Kidney epithelial cell (primary cell): ENCODE results near the gene APOL4. TPM values are rescaled to one million over a fixed set of nuclear protein-coding genes. Genes with fewer than 3 reads are reported as not detected.
"Not testable (repeated sequence)": the region's sequence is repeated elsewhere in the genome, so short reads cannot be mapped to it uniquely, and the experiment has no call there.

Experiments used
- DNase-seq: peaks from one replicate; pipeline ENCODE4 v3.0.0-alpha.2; 2010; ENCODE audit warnings: low read depth
- H3K27me3 ChIP-seq: 2 replicates; pipeline ENCODE4 v1.6.0; 2011; ENCODE audit warnings: low read length; ENCODE audit not compliant: control insufficient read depth, insufficient read depth
- H3K36me3 ChIP-seq: 2 replicates; pipeline ENCODE4 v1.5.1; 2011; ENCODE audit warnings: low read length; ENCODE audit not compliant: control insufficient read depth, insufficient read depth
- H3K4me3 ChIP-seq: 2 replicates; pipeline ENCODE4 v1.5.1; 2011; ENCODE audit warnings: low read depth, mild to moderate bottlenecking, control low read depth, low read length
- total RNA-seq: library from RNA; depleted of rRNA; stranded (reverse); fragments of >200 nt; gene quantifications from 2 replicates; pipeline ENCODE4 v1.2.3, GENCODE V29; 2015
- TF ChIP-seq, protein P1 (sequence below): IDR thresholded peaks from 2 replicates; pipeline ENCODE4 v1.5.1; 2011; ENCODE audit warnings: mild to moderate bottlenecking, moderate library complexity, low read length, control low read depth, inconsistent platforms; ENCODE audit not compliant: insufficient read depth, poor library complexity, severe bottlenecking

APOL4 gene
- total RNA-seq, 1 donor from 2014 or later: not detected

GRCh38 chr22:36165141-36165540 lies 36.5 kb downstream of the APOL4 start:
- TF ChIP-seq, protein P1, sequence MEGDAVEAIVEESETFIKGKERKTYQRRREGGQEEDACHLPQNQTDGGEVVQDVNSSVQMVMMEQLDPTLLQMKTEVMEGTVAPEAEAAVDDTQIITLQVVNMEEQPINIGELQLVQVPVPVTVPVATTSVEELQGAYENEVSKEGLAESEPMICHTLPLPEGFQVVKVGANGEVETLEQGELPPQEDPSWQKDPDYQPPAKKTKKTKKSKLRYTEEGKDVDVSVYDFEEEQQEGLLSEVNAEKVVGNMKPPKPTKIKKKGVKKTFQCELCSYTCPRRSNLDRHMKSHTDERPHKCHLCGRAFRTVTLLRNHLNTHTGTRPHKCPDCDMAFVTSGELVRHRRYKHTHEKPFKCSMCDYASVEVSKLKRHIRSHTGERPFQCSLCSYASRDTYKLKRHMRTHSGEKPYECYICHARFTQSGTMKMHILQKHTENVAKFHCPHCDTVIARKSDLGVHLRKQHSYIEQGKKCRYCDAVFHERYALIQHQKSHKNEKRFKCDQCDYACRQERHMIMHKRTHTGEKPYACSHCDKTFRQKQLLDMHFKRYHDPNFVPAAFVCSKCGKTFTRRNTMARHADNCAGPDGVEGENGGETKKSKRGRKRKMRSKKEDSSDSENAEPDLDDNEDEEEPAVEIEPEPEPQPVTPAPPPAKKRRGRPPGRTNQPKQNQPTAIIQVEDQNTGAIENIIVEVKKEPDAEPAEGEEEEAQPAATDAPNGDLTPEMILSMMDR: no peak
- DNase-seq: no peak
- H3K27me3 ChIP-seq: no peaks in the 10 kb centered on the region
- H3K4me3 ChIP-seq: no peak overlapping the region
- no peaks in the 10 kb centered on the region for H3K36me3 ChIP-seq

GRCh38 chr22:36164621-36165020 lies 37.0 kb downstream of the APOL4 start:
- Histone ChIP-seq H3K4me3 (no peak overlapping the region), H3K36me3 (no peaks in the 10 kb centered on the region), H3K27me3 (no peaks in the 10 kb centered on the region)
- TF ChIP-seq, protein P1: no peak
- no peak for DNase-seq

DNA sequence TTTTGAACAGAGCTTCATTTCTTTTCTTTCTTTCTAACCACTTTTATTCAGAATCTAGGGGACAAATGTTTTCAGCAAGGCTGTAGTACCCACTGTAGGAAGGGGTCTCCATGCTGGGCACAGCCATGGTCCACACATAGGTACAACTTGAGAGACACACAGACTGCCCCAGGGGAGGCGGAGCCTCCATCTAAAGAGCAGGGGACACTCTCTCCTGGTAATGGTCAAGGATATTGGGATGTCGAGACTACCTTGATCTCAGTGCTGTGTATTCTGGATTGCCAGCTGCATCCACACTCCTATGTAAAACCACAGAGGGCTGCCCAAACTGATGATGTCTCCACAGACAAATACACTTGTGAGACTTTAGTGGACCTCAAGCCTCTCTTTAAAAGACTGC lies 38.1 kb downstream of the APOL4 start:
- no peaks in the 10 kb centered on the region for H3K36me3 ChIP-seq
- TF ChIP-seq, protein P1: no peak
- no peak overlapping the region for H3K4me3 ChIP-seq
- no peaks in the 10 kb centered on the region for H3K27me3 ChIP-seq
- DNase-seq: no peak

- Histone ChIP-seq H3K27me3 (no peaks in the 10 kb centered on the region), H3K4me3 (no peak overlapping the region), H3K36me3 (no peaks in the 10 kb centered on the region)
- TF ChIP-seq, protein P1: no peak
- DNase-seq: no peak
These were observed 39.2 kb downstream of the APOL4 start for GRCh38 chr22:36162127-36163034.

- not testable (repeated sequence) for DNase-seq, H3K4me3 ChIP-seq, H3K27me3 ChIP-seq, H3K36me3 ChIP-seq
These were observed 39.8 kb downstream of the APOL4 start for GRCh38 chr22:36161793-36162126.

DNA sequence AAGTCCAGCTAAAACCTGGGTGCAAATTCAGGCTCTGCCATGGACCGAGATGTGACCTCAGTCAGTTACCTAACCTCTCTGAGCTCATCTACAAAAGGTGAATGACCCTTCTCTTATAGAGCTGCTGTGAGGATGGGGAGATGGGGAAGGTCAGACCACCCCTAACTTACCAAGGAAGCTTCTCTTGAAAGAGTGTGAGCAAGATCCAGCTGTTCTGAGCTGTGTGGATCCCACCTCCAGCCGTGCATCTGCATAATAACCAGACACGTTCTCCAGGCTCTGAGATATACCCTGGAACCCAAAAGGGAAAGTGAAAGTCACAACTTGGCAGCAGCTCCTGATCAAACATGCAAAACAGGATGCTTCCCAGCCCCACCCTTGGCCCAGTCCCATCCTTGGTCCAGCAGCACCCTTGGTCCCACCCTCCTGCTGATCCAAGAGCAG lies 41.1 kb downstream of the APOL4 start, which contains the start of gene APOL3:
APOL3 (minus strand) TSS at position 257 of the 444 bp plus-strand sequence. CDS start 11,700 bp downstream, outside the sequence.
- no peak for DNase-seq
- Histone ChIP-seq H3K4me3 (no peak within 1 kb of the TSS), H3K36me3 (no peaks in the 10 kb centered on the region), H3K27me3 (no peaks in the 10 kb centered on the region)
- TF ChIP-seq, protein P1: no peak
